ENCODE measurements around the gene IPO4.
A peak's percentile ranks its signal among the peaks of the same experiment; 100 is the strongest.

IPO4 gene

GRCh38 chr14:24234095-24235005, 45.7 kb upstream of the IPO4 start:
- TF ChIP-seq CTCF (IDR thresholded peaks at IDR 0.05; ENCODE audit: low read depth, low read length, missing control alignments) = no peak
- no peak for DNase-seq (ENCODE audit: low read depth)
- H3K4me3 ChIP-seq (ENCODE audit: low read depth, low read length) = no peak overlapping the region

GRCh38 chr14:24233538-24233866, 44.9 kb upstream of the IPO4 start:
- TF ChIP-seq CTCF (IDR thresholded peaks at IDR 0.05; ENCODE audit: low read depth, low read length, missing control alignments) = no peak
- H3K4me3 ChIP-seq (ENCODE audit: low read depth, low read length) = peak overlapping the region; percentile 83
- no peak for DNase-seq (ENCODE audit: low read depth)

GRCh38 chr14:24232645-24233537, 44.3 kb upstream of the IPO4 start, which contains the start of gene GMPR2:
GMPR2 (plus strand) TSS chr14:24232929; CDS start chr14:24233254, 325 bp downstream.
- no peak for TF ChIP-seq CTCF (IDR thresholded peaks at IDR 0.05; ENCODE audit: low read depth, low read length, missing control alignments)
- peak within 1 kb of the TSS; percentile 83 for H3K4me3 ChIP-seq (ENCODE audit: low read depth, low read length)
- no peak for DNase-seq (ENCODE audit: low read depth)

- DNase-seq (ENCODE audit: low read depth) = peak; percentile 65
- no peak for TF ChIP-seq CTCF (IDR thresholded peaks at IDR 0.05; ENCODE audit: low read depth, low read length, missing control alignments)
- peak within 1 kb of the TSS; percentile 83 for H3K4me3 ChIP-seq (ENCODE audit: low read depth, low read length)
Measured at GRCh38 chr14:24232121-24232644, 43.6 kb upstream of the IPO4 start, which contains the start of gene NEDD8. NEDD8 (minus strand) TSS chr14:24232367; CDS start chr14:24232267, 100 bp downstream.

GRCh38 chr14:24231263-24232120, 42.9 kb upstream of the IPO4 start:
- peak overlapping the region; percentile 83 for H3K4me3 ChIP-seq (ENCODE audit: low read depth, low read length)
- TF ChIP-seq CTCF (IDR thresholded peaks at IDR 0.05; ENCODE audit: low read depth, low read length, missing control alignments) = no peak
- DNase-seq (ENCODE audit: low read depth) = no peak

- H3K4me3 ChIP-seq (ENCODE audit: low read depth, low read length) = no peak overlapping the region
- no peak for DNase-seq (ENCODE audit: low read depth)
- no peak for TF ChIP-seq CTCF (IDR thresholded peaks at IDR 0.05; ENCODE audit: low read depth, low read length, missing control alignments)
Measured at GRCh38 chr14:24228902-24229301, 40.3 kb upstream of the IPO4 start.

All from GM12864 (cell line).